Skeletal muscle tissue (tissue), 4 donors: ENCODE data around the gene NUMB. TPM values are rescaled to one million over a fixed set of nuclear protein-coding genes. Genes with fewer than 3 reads are reported as not detected.
"Not testable (repeated sequence)": the region's sequence is repeated elsewhere in the genome, so short reads cannot be mapped to it uniquely, and the experiment has no call there.

ENCODE experiments used
- H3K27ac ChIP-seq: one replicate; pipeline ENCODE4 v1.7.0; 2013; ENCODE audit warnings: mild to moderate bottlenecking, low read depth, low read length, inconsistent platforms
- H3K27me3 ChIP-seq, 3 donors: one replicate each; pipeline ENCODE4 v1.7.0; 2013; ENCODE audit warnings: low read length in 3 of 3; ENCODE audit not compliant: control insufficient read depth in 3 of 3, insufficient read depth in 3 of 3
- H3K36me3 ChIP-seq, 3 donors: one replicate each; pipeline ENCODE4 v1.7.0; 2013; ENCODE audit warnings: low read length in 3 of 3; ENCODE audit not compliant: control insufficient read depth in 3 of 3, insufficient read depth in 3 of 3
- H3K4me1 ChIP-seq, 3 donors: one replicate each; pipeline ENCODE4 v1.7.0; 2013; ENCODE audit warnings: low read length in 3 of 3, mild to moderate bottlenecking in 3 of 3; ENCODE audit not compliant: control insufficient read depth in 3 of 3, insufficient read depth in 3 of 3
- H3K4me3 ChIP-seq, 3 donors: one replicate each; pipeline ENCODE4 v1.7.0; 2013; ENCODE audit warnings: low read length in 3 of 3
- H3K9ac ChIP-seq, 3 donors: one replicate each; pipeline ENCODE4 v1.7.0; 2013; ENCODE audit warnings: low read length in 3 of 3, mild to moderate bottlenecking in 3 of 3, moderate library complexity in 2 of 3, low read depth in 1 of 3
- H3K9me3 ChIP-seq, 3 donors: one replicate each; pipeline ENCODE4 v1.7.0; 2013; ENCODE audit warnings: low read length in 3 of 3; ENCODE audit not compliant: control insufficient read depth in 3 of 3
- total RNA-seq: library from RNA; depleted of rRNA; stranded (reverse); fragments of >200 nt; gene quantifications from one replicate; pipeline ENCODE4 v1.2.3, GENCODE V29; 2014
- donor health status: Osteomylitis.

NUMB gene
- total RNA-seq, 1 donor from 2014 or later, result 17.2 TPM

- no peak overlapping the region for H3K9ac ChIP-seq
Measured at GRCh38 chr14:73394317-73394716, 64.0 kb downstream of the NUMB start.

GRCh38 chr14:73393375-73393774 is 65.0 kb downstream of the NUMB start:
- no peak overlapping the region for H3K4me3 ChIP-seq
- no peaks in the 10 kb centered on the region for H3K9me3 ChIP-seq

More at GRCh38 chr14:73394317-73394716, 64.0 kb downstream of the NUMB start:
- Histone ChIP-seq H3K4me1 (peaks cover 0 to 3% (median 2%) of the 10 kb centered on the region in 3 donors), H3K4me3 (no peak overlapping the region), H3K36me3 (no peaks in the 10 kb centered on the region), H3K27ac (no peak overlapping the region), H3K27me3 (no peaks in the 10 kb centered on the region), H3K9me3 (no peaks in the 10 kb centered on the region)

GRCh38 chr14:73392329-73393257 is 65.8 kb downstream of the NUMB start:
- H3K9me3 ChIP-seq, result no peaks in the 10 kb centered on the region
- no peaks in the 10 kb centered on the region for H3K36me3 ChIP-seq
- H3K27ac ChIP-seq, result no peak overlapping the region
- H3K4me1 ChIP-seq, result peaks cover 0 to 3% (median 0%) of the 10 kb centered on the region in 3 donors
- H3K9ac ChIP-seq, result no peak overlapping the region
- H3K27me3 ChIP-seq, result no peaks in the 10 kb centered on the region
- H3K4me3 ChIP-seq, result no peak overlapping the region

More at GRCh38 chr14:73393375-73393774, 65.0 kb downstream of the NUMB start:
- H3K27me3 ChIP-seq, result no peaks in the 10 kb centered on the region
- peaks cover 0 to 3% (median 2%) of the 10 kb centered on the region in 3 donors for H3K4me1 ChIP-seq
- H3K36me3 ChIP-seq, result no peaks in the 10 kb centered on the region
- no peak overlapping the region for H3K27ac ChIP-seq
- H3K9ac ChIP-seq, result no peak overlapping the region

DNA sequence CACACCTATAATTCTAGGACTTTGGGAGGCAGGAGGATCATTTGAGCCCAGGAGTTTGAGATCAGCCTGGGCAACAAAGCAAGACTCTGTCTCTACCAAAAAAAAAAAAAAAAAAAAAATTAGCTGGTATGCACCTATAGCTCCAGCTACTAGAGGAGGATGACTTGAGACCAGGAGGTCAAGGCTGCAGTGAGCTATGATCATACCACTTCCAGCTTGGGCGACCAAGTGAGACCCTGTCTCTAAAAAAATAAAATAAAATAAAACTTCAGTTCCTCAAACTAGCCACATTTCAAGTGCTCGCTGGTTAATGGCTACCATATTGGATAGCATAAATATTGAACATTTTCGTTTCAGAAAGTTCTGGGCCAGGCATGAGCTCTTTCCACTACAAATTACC is 70.5 kb downstream of the NUMB start:
- H3K36me3 ChIP-seq, H3K4me1 ChIP-seq, H3K4me3 ChIP-seq, H3K9me3 ChIP-seq, H3K9ac ChIP-seq, H3K27me3 ChIP-seq, H3K27ac ChIP-seq: not testable (repeated sequence)

- H3K27ac ChIP-seq, result no peak overlapping the region
- H3K36me3 ChIP-seq, result peaks cover 0 to 3% (median 0%) of the 10 kb centered on the region in 3 donors
- H3K27me3 ChIP-seq, result no peaks in the 10 kb centered on the region
- H3K4me1 ChIP-seq, result no peaks in the 10 kb centered on the region
- no peak overlapping the region for H3K4me3 ChIP-seq
- no peaks in the 10 kb centered on the region for H3K9me3 ChIP-seq
- no peak overlapping the region for H3K9ac ChIP-seq
Measured at GRCh38 chr14:73386342-73386741, 72.0 kb downstream of the NUMB start.

GRCh38 chr14:73385021-73385420 is 73.3 kb downstream of the NUMB start:
- not testable (repeated sequence) for H3K27ac ChIP-seq, H3K9ac ChIP-seq, H3K4me1 ChIP-seq, H3K27me3 ChIP-seq, H3K9me3 ChIP-seq, H3K36me3 ChIP-seq, H3K4me3 ChIP-seq

DNA sequence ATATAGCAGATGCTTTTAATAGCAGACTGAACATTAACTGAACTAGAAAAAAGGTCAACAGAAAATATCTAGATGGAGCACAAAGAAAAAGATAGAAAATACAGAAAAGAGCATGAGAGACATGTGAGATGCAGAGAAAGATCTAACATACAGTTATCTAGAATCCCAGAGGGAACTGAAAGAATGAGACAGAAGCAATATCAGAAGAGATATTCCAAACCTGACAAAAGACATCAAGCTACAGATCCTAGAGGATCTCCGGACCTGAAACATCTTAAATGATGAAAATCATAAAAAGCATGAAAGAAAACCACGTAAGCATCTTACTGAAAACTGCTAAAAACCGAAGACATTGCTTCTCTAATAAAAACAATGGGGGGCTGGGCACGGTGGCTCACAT is 75.0 kb downstream of the NUMB start:
- no peaks in the 10 kb centered on the region for H3K9me3 ChIP-seq
- H3K27me3 ChIP-seq, result no peaks in the 10 kb centered on the region
- H3K36me3 ChIP-seq, result peaks cover 0 to 8% (median 0%) of the 10 kb centered on the region in 3 donors
- H3K4me1 ChIP-seq, result no peaks in the 10 kb centered on the region
- H3K4me3 ChIP-seq, result no peak overlapping the region
- no peak overlapping the region for H3K27ac ChIP-seq
- H3K9ac ChIP-seq, result no peak overlapping the region

GRCh38 chr14:73381380-73382013 is 76.8 kb downstream of the NUMB start:
- Histone ChIP-seq H3K9ac (no peak overlapping the region), H3K27ac (no peak overlapping the region), H3K4me3 (no peak overlapping the region), H3K9me3 (no peaks in the 10 kb centered on the region), H3K4me1 (no peaks in the 10 kb centered on the region), H3K36me3 (peaks cover 0 to 8% (median 0%) of the 10 kb centered on the region in 3 donors), H3K27me3 (no peaks in the 10 kb centered on the region)

DNA sequence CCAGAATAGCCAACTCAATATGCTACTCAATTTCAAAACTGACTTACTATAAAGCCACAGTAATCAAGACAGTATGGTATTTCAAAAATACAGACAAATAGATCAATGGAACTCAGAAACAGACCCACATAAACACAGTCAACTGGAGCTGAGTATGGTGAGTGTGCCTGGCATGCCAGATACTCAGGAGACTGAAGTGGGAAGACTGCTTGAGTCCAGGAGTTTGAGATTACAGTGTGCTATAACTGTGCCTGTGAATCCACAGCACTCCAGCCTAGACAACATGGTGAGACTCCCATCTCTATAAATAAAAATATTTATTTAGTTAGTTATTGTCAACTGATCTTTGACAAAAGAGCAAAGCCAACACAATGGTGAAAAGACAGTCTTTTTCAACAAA is 81.8 kb downstream of the NUMB start:
- peaks cover 0 to 5% (median 0%) of the 10 kb centered on the region in 3 donors for H3K36me3 ChIP-seq
- H3K27me3 ChIP-seq, result no peaks in the 10 kb centered on the region
- H3K9ac ChIP-seq, result no peak overlapping the region
- H3K9me3 ChIP-seq, result no peaks in the 10 kb centered on the region
- H3K4me1 ChIP-seq, result no peaks in the 10 kb centered on the region
- H3K27ac ChIP-seq, result no peak overlapping the region
- no peak overlapping the region for H3K4me3 ChIP-seq

GRCh38 chr14:73375861-73376260 is 82.5 kb downstream of the NUMB start:
- Histone ChIP-seq H3K36me3 (peaks cover 0 to 5% (median 0%) of the 10 kb centered on the region in 3 donors), H3K9me3 (no peaks in the 10 kb centered on the region), H3K27ac (no peak overlapping the region)

More at GRCh38 chr14:73375861-73376260, 82.5 kb downstream of the NUMB start:
- Histone ChIP-seq H3K4me1 (no peaks in the 10 kb centered on the region), H3K27me3 (no peaks in the 10 kb centered on the region), H3K9ac (no peak overlapping the region), H3K4me3 (no peak overlapping the region)
